Fibroblast of lung (primary cell): ENCODE results near the gene LTBP2. TPM values are rescaled to one million over a fixed set of nuclear protein-coding genes. Genes with fewer than 3 reads are reported as not detected.

Experiments used
- DNase-seq, 2 donors: peaks; one replicate each; pipeline versions ENCODE4 v3.0.0 to v3.0.0-alpha.2; 2010; ENCODE audit warnings: low read depth in 2 of 2
- H2AFZ ChIP-seq: 2 replicates; pipeline ENCODE4 v1.5.1; 2012; ENCODE audit warnings: low read length, control low read depth, inconsistent platforms
- H3K27ac ChIP-seq: 2 replicates; pipeline ENCODE4 v1.5.1; 2011; ENCODE audit warnings: low read length, control low read depth; ENCODE audit not compliant: insufficient read depth
- H3K27me3 ChIP-seq: 2 replicates; pipeline ENCODE4 v1.5.1; 2011; ENCODE audit warnings: mild to moderate bottlenecking, low read length; ENCODE audit not compliant: control insufficient read depth, insufficient read depth
- H3K36me3 ChIP-seq: 2 replicates; pipeline ENCODE4 v1.5.1; 2011; ENCODE audit warnings: low read length; ENCODE audit not compliant: control insufficient read depth, insufficient read depth
- H3K4me1 ChIP-seq: 2 replicates; pipeline ENCODE4 v1.5.1; 2011; ENCODE audit warnings: low read length; ENCODE audit not compliant: control insufficient read depth, insufficient read depth; ENCODE audit errors: extremely low read depth
- H3K4me2 ChIP-seq: 2 replicates; pipeline ENCODE4 v1.5.1; 2011; ENCODE audit warnings: low read length, control low read depth; ENCODE audit not compliant: insufficient read depth; ENCODE audit errors: extremely low read depth
- H3K4me3 ChIP-seq, 4 experiments: fragments of 200-600 bp in 1 of 4; sonication (generic) in 1 of 4; replicated peaks in 1 of 4; 2 replicates each; pipeline ENCODE4 v1.5.1; 2011 to 2016; ENCODE audit warnings: low read length in 4 of 4, low read depth in 3 of 4, mild to moderate bottlenecking in 3 of 4, control low read depth in 2 of 4, inconsistent platforms in 1 of 4, mixed read lengths in 1 of 4; ENCODE audit not compliant: insufficient read depth in 1 of 4; ENCODE audit errors: control extremely low read depth in 1 of 4
- H3K79me2 ChIP-seq: 2 replicates; pipeline ENCODE4 v1.5.1; 2012; ENCODE audit warnings: mild to moderate bottlenecking, low read length, inconsistent platforms; ENCODE audit not compliant: control insufficient read depth, insufficient read depth
- H3K9ac ChIP-seq: 2 replicates; pipeline ENCODE4 v1.5.1; 2011; ENCODE audit warnings: mild to moderate bottlenecking, low read length, control low read depth; ENCODE audit not compliant: insufficient read depth
- H3K9me3 ChIP-seq: 2 replicates; pipeline ENCODE4 v1.5.1; 2012; ENCODE audit warnings: low read depth, low read length; ENCODE audit not compliant: control insufficient read depth, insufficient read depth
- H4K20me1 ChIP-seq: 2 replicates; pipeline ENCODE4 v1.5.1; 2011; ENCODE audit warnings: low read length; ENCODE audit not compliant: control insufficient read depth, insufficient read depth; ENCODE audit errors: extremely low read depth
- CTCF ChIP-seq, 2 donors: IDR thresholded peaks in 1 of 2; conservative IDR thresholded peaks in 1 of 2; 1 replicate in 1 of 2; 2 replicates in 1 of 2; pipeline ENCODE4 v1.5.1; 2011 to 2012; ENCODE audit warnings: low read length in 2 of 2, control low read depth in 1 of 2, inconsistent platforms in 1 of 2, low read depth in 1 of 2, mild to moderate bottlenecking in 1 of 2
- EZH2 ChIP-seq: IDR thresholded peaks from 2 replicates; pipeline ENCODE4 v1.5.1; 2012; ENCODE audit warnings: low read length, control low read depth, mild to moderate bottlenecking; ENCODE audit errors: missing control alignments
- polyA plus RNA-seq, 2 donors: library from polyadenylated mRNA; depleted of rRNA in 1 of 2; stranded (reverse) in 1 of 2; unstranded in 1 of 2; fragments of >200 nt; gene quantifications; 2 replicates each; pipeline ENCODE4 v1.2.1, GENCODE V29; 2011 to 2012; ENCODE audit warnings: missing spikeins in 1 of 2
- total RNA-seq: library from RNA; depleted of rRNA; stranded (reverse); fragments of >200 nt; gene quantifications from 2 replicates; pipeline ENCODE4 v1.2.1, GENCODE V29; 2014

LTBP2 gene
- total and polyA plus RNA-seq, 2 donors (not counting 1 experiment from before 2014, with no cell fraction given) = 108 to 514 TPM

- Histone ChIP-seq H4K20me1 (no peaks in the 10 kb centered on the region), H3K27me3 (no peaks in the 10 kb centered on the region), H2AFZ (no peak overlapping the region), H3K27ac (no peak overlapping the region), H3K36me3 (peaks cover 51% of the 10 kb centered on the region), H3K4me2 (no peak overlapping the region), H3K9me3 (no peaks in the 10 kb centered on the region), H3K79me2 (no peaks in the 10 kb centered on the region), H3K4me3 (no peak overlapping the region), H3K4me1 (no peaks in the 10 kb centered on the region), H3K9ac (no peak overlapping the region)
- TF ChIP-seq CTCF (conservative IDR thresholded peaks at IDR 0.05 in 1 of 2, IDR thresholded peaks at IDR 0.05 in 1 of 2; ENCODE audit: low read depth in 1 of 2, low read length in 2 of 2) (peak; percentile 72 to 95), EZH2 (no peak)
- DNase-seq = peak; percentile 79 to 82
Observed at GRCh38 chr14:74501135-74501614, 110.9 kb downstream of the LTBP2 start.

GRCh38 chr14:74500417-74501134 lies 111.5 kb downstream of the LTBP2 start:
- Histone ChIP-seq H3K27ac (no peak overlapping the region), H3K27me3 (no peaks in the 10 kb centered on the region), H3K9ac (no peak overlapping the region), H2AFZ (no peak overlapping the region), H3K79me2 (no peaks in the 10 kb centered on the region), H3K36me3 (peaks cover 45% of the 10 kb centered on the region), H3K4me1 (no peaks in the 10 kb centered on the region), H4K20me1 (no peaks in the 10 kb centered on the region), H3K4me2 (no peak overlapping the region), H3K9me3 (no peaks in the 10 kb centered on the region), H3K4me3 (no peak overlapping the region)
- TF ChIP-seq EZH2 = no peak
- no peak for TF ChIP-seq CTCF (conservative IDR thresholded peaks at IDR 0.05 in 1 of 2, IDR thresholded peaks at IDR 0.05 in 1 of 2; ENCODE audit: low read depth in 1 of 2, low read length in 2 of 2)
- DNase-seq = no peak

DNA sequence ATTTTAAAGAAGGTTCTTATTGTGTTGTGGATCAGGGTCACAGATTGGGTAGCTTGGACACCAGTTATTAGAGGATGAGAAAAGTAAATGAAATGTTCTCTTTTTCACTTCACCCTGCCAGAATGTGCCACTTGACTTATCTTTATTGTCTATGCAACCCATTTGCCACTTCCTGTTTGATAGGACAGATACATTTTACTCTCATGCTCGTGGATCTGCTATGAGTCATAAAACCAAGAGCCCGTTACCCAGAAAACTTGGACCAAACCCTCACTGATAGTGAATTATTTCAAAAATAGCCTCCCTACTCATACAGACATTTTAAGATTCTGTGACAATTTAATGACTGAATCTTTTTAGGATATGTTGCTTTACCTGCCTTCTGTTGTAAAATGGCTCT lies 116.7 kb downstream of the LTBP2 start:
- Histone ChIP-seq H3K4me3 (peak overlapping the region in 1 of 4 experiments; percentile 99), H3K27me3 (no peaks in the 10 kb centered on the region), H3K9me3 (no peaks in the 10 kb centered on the region), H2AFZ (no peak overlapping the region), H4K20me1 (no peaks in the 10 kb centered on the region), H3K79me2 (peaks cover 27% of the 10 kb centered on the region), H3K27ac (no peak overlapping the region), H3K4me2 (peak overlapping the region; percentile 37), H3K36me3 (peaks cover 4% of the 10 kb centered on the region), H3K4me1 (peaks cover 3% of the 10 kb centered on the region), H3K9ac (no peak overlapping the region)
- no peak for TF ChIP-seq CTCF (conservative IDR thresholded peaks at IDR 0.05 in 1 of 2, IDR thresholded peaks at IDR 0.05 in 1 of 2; ENCODE audit: low read depth in 1 of 2, low read length in 2 of 2)
- TF ChIP-seq EZH2 = no peak
- DNase-seq = peak in 1 of 2 donors; percentile 41
